ENCODE data around the gene PSMB1.

The PSMB1 gene

GRCh38 chr6:170552765-170553533 is at the start of gene PSMB1:
TSS of gene PSMB1 (minus strand) at chr6:170553307. CDS start at chr6:170553242, 65 bp downstream.
- peak; percentile 75 for DNase-seq (ENCODE audit: low read depth, low spot score)

GRCh38 chr6:170597278-170597677 is 44.2 kb upstream of the PSMB1 start:
- no peak for DNase-seq (ENCODE audit: low read depth, low spot score)

- DNase-seq (ENCODE audit: low read depth, low spot score), result no peak
These were observed 43.3 kb upstream of the PSMB1 start for GRCh38 chr6:170596426-170596825.

- no peak for DNase-seq (ENCODE audit: low read depth, low spot score)
These were observed 37.6 kb upstream of the PSMB1 start for GRCh38 chr6:170590725-170591124.

- no peak for DNase-seq (ENCODE audit: low read depth, low spot score)
These were observed 31.9 kb upstream of the PSMB1 start for GRCh38 chr6:170584954-170585498.

DNA sequence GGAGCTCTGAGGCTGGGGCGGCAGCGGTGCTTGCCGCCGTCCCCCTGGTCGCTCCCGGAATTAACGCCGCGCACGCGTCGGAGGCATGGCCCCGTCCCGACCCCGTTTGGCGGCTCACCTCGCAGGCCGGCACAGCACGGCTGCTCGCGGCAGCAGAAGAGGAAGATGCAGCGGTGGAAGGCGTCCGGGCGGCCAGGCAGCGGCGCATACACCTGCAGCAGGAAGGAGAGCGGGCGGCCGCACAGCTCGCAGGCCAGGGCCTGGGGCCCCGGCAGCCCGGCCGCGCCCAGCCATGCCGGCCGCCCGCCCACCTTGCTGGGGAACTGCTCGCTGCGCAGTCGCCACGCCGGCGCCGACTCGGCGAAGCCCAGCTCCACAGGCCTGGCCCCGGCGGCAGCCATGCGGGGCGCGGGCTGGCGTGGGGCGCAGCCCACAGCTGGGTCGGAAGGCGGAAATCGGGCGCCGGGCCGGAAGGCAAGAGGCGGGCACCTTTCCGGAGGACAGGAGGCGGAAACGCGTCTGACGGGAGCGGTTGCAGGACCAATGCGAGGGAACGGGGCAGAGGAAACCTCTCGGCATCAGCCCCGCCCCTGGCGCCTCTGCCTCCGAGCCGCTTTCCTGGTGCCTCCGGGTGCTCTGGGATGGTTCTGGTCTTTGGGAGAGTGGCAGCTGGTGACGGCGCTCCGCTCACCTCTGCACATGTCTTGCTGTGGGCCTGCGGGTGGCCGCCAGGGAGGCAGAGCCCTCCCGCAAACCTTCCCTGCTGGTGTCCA is 31.3 kb upstream of the PSMB1 start, which contains the start of gene PDCD2:
TSS of gene PDCD2 (minus strand) at position 457 of the 773 bp plus-strand sequence. CDS start at position 401, 56 bp downstream.
- DNase-seq (ENCODE audit: low read depth, low spot score), result peak; percentile 53

DNA sequence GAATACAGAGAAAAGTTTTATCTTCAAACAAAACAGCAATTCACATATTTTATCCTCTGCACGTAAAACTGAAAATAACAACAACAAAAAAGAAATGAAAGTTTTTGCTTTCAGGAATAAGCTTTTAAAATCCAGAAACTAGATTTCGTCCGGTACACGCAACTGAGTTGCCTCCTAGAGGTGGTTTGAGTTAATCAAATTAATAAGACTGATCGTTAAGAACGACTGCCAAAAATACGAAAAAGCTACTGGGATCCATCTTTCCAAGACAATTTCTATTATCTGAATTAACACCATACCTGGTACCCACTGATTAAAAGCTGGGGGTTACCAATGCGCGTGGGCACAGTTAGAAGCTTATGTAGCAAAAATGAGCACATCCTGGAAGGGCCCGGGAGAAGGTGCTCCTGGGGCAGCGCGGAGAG is 30.7 kb upstream of the PSMB1 start:
- no peak for DNase-seq (ENCODE audit: low read depth, low spot score)

DNA sequence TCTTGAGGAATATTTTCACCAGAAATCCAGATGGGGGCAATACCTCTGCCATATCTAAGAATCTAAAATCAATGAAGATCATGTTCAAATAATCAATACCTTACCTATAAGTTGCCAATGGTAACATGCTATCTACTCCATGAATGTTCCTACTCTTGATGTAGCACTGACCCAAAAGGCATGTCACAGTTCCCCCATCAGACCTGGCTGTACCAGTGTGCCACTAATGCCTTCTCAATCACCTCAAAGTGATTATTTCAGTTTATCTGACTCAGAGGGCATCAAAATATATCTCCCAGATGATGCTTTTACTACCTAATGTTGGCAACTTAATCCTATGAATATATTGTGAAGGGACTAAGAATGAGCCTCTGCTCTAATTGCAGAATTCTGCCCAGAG is 25.8 kb upstream of the PSMB1 start:
- DNase-seq (ENCODE audit: low read depth, low spot score), result no peak

DNA sequence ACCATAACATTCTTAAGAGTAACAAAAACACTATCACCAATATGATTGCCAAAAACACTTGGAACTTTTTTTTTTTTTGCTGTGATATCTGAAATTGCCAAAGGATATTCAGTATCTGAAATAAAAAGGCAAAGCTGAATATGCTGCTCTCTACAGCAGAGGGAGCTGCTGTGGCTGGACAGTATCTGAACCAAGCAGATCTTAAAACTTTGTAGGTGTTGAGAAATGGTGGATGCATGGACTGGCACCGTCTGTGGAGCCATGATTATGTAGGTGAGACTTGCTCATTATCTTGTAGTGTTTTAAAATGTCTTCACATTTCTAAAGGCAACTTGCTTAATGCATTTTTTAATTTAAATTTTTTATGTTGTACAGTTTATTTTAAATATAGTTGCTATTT is 22.1 kb upstream of the PSMB1 start:
- DNase-seq (ENCODE audit: low read depth, low spot score), result no peak

- no peak for DNase-seq (ENCODE audit: low read depth, low spot score)
These were observed 19.8 kb upstream of the PSMB1 start for GRCh38 chr6:170572704-170573466.

DNA sequence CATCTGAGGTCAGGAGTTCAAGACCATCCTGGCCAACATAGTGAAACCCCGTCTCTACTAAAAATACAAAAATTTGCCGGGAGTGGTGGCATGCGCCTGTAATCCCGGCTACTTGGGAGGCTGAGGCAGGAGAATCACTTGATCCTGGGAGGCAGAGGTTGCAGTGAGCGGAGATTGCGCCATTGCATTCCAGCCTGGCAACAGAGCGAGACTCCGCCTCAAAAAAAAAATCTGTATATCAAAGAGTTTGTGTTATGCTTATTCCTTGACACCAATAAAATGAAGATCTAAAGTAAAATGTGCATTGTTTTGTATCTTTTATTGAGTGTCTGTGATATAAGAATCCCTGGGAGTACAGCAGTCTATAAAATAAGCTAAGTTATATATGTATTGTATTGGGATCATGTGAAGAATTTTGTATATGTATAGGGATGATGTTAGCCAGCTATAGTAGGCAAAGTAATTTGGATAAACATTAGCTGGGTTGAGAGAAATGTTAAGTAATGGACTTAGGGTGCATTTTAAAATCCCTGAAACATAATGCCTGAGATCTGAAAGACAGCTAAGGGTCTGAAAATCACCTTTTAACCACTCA is 11.9 kb upstream of the PSMB1 start:
- no peak for DNase-seq (ENCODE audit: low read depth, low spot score)

- no peak for DNase-seq (ENCODE audit: low read depth, low spot score)
These were observed 8.4 kb upstream of the PSMB1 start for GRCh38 chr6:170561555-170561954.

DNA sequence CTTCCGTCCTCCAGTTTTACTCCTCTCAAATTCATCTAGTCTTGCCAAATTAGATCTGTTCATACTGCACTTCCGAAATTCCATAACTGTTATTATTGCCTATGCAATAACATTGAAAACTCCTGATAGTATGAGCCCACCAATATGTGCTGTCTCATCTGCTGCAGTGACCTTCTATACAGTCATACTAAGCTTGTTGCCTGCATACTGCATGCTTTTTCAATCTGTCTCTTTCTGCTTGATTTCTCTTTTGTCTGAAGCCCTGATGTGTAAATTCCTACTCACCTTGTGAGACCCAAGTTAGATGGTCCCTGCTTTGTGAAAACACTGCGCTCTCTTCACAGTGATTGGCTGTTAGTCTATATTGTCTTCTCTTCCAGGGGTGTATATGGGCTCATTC is 2.2 kb upstream of the PSMB1 start:
- no peak for DNase-seq (ENCODE audit: low read depth, low spot score)

GRCh38 chr6:170554796-170555137 is 1.7 kb upstream of the PSMB1 start:
- DNase-seq (ENCODE audit: low read depth, low spot score), result no peak

DNA sequence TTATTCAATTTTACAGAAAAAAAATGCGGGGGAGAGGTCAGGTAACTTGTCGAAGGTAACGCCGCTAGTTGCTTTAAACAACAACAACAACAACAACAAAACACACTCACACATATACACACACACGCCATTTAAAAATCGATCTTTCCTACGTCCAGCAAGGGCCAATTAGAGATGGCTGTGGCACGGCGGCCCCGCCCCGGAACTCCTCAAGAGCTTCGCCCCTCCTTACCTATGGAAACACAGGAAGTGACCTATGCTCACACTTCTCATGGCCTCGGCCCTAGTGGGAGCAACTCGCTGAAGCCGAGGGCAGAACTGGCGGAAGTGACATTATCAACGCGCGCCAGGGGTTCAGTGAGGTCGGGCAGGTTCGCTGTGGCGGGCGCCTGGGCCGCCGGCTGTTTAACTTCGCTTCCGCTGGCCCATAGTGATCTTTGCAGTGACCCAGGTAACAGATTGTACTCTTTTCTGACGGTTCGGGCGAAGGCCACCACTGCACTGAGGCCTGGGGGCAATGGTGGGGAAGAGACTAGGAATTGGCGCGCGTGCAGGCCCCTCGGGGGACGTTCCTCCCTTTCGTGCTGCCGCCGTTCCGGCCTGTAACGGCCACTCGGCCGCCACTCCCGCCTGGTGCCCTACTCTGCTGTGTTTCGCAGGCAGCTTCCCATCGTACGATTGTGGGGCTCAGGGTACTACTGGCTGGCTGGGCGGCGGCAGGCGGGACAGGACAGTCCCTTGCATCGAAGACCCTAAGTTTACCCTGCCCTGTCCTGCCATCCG is 1.1 kb upstream of the PSMB1 start, which contains the start of gene TBP:
TSS of gene TBP (plus strand) at position 357 of the 783 bp plus-strand sequence. CDS start 2,661 bp downstream, outside the sequence.
- peak; percentile 93 for DNase-seq (ENCODE audit: low read depth, low spot score)

DNA sequence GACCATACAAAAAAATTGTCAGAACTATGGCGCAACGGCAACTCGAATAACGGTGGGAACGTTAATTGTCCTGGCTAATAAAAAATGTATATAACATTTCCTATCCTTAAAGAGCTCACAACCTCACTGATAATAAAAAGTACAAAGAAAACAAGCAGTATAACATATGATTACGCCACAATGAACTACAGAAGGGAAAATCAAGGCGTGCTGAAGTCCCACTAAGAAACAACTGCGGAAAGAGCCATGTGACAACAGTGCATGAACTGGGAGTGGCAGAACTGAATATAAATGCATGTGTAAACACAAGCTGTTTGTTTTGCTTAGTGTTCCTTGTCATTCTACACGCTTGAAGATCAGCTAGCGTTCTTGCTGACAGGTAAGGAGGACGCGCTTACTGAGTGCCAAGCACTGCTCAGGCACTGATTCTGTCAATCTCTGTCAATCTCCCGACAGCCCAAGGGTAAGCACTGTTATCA is 466 bp upstream of the PSMB1 start:
- DNase-seq (ENCODE audit: low read depth, low spot score), result no peak

- DNase-seq (ENCODE audit: low read depth, low spot score), result no peak
These were observed 7.7 kb downstream of the PSMB1 start for GRCh38 chr6:170545405-170545804.

- no peak for DNase-seq (ENCODE audit: low read depth, low spot score)
These were observed 10.9 kb downstream of the PSMB1 start for GRCh38 chr6:170542031-170542719.

DNA sequence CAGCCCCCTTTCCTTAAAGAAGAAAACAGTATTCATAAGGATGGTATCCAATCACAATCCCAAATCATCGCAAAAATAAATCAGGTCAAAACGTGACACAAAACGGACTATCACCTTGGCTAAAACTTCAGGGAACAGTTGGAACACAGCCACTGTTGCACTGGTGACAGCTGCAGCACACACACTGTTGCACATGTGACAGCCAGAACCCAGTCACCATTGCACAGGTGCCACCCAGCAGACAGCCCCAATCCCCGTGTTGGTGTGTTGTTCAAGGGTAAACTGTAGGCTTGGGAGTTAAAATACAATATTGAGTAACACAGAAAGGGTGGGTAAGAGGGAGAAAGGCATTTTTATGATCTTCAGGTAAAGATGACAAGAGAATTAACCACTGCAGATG is 15.8 kb downstream of the PSMB1 start:
- DNase-seq (ENCODE audit: low read depth, low spot score), result no peak

- DNase-seq (ENCODE audit: low read depth, low spot score), result no peak
These were observed 16.4 kb downstream of the PSMB1 start for GRCh38 chr6:170536671-170537070.

All from brain pericyte (primary cell).